C4-2B (cell line): ENCODE measurements around the gene NHERF1.
A peak's percentile ranks its signal among the peaks of the same experiment; 100 is the strongest.

Experiments
- H3K27ac ChIP-seq: fragments of 450-650 bp; 2 replicates; pipeline ENCODE4 v1.5.1; 2017
- CTCF ChIP-seq: fragments of 450-650 bp; conservative IDR thresholded peaks from 2 replicates; pipeline ENCODE4 v1.5.1; 2017; ENCODE audit warnings: mild to moderate bottlenecking
- ZFX ChIP-seq: fragments of 450-650 bp; IDR thresholded peaks from 2 replicates; pipeline ENCODE4 v1.6.1; 2017

NHERF1 gene

GRCh38 chr17:74739227-74739831 is 9.1 kb upstream of the NHERF1 start:
- TF ChIP-seq ZFX = no peak
- no peak for TF ChIP-seq CTCF
- H3K27ac ChIP-seq = no peak overlapping the region

DNA sequence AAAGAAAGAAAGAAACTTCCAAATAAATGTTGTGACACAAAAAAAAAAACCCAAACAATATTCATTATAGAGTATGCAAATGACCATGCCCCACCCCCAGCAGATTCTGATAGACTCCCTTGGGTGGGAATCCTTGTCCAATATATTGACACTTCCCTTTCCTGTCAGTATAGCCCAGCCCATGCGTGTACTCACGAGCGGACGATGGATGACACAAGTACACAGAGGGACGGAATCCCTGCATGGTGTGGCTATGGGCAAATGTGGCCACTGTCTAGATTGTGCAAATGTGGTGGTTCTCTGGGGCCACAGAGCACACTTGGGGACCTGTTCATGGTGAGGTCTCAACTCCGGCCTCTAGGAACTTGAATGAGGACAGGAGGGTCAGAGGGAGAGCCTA is 8.3 kb upstream of the NHERF1 start:
- no peak for TF ChIP-seq CTCF
- no peak overlapping the region for H3K27ac ChIP-seq

DNA sequence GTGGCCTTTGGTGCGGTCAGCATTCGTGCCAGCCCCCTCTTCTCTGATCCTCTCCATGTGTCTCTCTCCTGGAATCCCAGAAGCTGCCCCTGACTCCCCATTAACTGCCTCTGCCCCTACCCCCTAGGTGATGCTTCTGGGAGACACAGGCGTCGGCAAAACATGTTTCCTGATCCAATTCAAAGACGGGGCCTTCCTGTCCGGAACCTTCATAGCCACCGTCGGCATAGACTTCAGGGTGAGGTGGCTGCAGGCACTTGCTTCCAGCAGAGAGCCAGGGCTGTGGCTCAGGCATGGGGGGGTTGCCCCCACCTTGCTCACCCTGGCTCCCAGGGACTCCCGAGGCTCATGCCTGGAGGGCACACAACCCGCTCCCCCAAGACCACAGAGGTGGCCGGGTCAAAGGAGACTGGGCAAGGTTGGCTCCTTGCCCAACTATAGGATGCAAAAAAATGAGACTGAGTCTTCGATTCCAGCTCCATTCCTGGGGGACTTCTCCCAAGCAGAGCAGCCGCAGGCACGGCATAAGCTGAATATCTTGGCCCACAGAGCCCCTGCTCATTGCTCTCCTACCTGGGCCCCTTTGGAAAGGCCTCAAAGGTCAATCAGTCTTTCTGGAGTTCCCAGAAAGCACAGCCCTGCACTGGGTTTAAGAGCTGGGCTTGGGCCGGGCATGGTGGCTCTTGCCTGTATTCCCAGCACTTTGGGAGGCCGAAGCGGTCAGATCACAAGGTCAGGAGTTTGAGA is 7.6 kb upstream of the NHERF1 start:
- TF ChIP-seq ZFX = no peak
- TF ChIP-seq CTCF = no peak

GRCh38 chr17:74742153-74742515 is 6.3 kb upstream of the NHERF1 start:
- H3K27ac ChIP-seq = no peak overlapping the region
- TF ChIP-seq ZFX = no peak
- no peak for TF ChIP-seq CTCF

More for the DNA sequence above, 7.6 kb upstream of the NHERF1 start:
- no peak overlapping the region for H3K27ac ChIP-seq

- H3K27ac ChIP-seq = no peak overlapping the region
- TF ChIP-seq ZFX = no peak
- no peak for TF ChIP-seq CTCF
These were observed 5.4 kb upstream of the NHERF1 start for GRCh38 chr17:74742978-74743545.

DNA sequence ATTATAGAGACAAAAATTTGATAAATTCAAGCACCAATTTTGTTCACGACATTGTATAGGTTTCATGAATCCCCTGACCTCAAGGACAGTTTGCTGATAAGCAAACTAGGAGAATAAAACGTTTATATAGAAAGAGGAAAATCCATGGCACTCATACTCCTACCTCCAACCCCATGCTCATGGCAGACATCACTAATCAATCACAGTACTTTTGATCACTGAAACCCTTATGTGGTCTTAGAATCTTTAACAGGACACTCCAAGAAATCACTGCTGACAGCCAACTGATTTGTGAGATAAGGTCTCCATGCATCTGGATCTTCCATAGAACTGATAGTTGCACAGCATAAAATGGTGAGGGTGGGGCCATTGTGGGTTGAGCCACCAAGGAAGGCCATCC is 4.7 kb upstream of the NHERF1 start:
- TF ChIP-seq CTCF (no peak), ZFX (no peak)
- H3K27ac ChIP-seq = no peak overlapping the region

- TF ChIP-seq CTCF (no peak), ZFX (no peak)
- H3K27ac ChIP-seq = peak overlapping the region; percentile 51
These were observed 4.1 kb upstream of the NHERF1 start for GRCh38 chr17:74744349-74744713.
